HG03558 (cell line): ENCODE data around the gene WDR45.

Experiments used
- ATAC-seq: cut with Tn5 transposase; IDR thresholded peaks from one replicate; pipeline ENCODE4 v1.9.1; 2021; ENCODE audit warnings: moderate number of reproducible peaks; ENCODE audit not compliant: unreplicated experiment; ENCODE audit errors: extremely low read depth

The WDR45 gene

GRCh38 chrX:49053223-49054072 is 26.2 kb downstream of the WDR45 start:
- no peak for ATAC-seq

GRCh38 chrX:49043987-49044281 is 35.8 kb downstream of the WDR45 start:
- ATAC-seq: no peak

- ATAC-seq: peak; percentile 75
These were observed 36.3 kb downstream of the WDR45 start, which contains the start of gene TFE3 for GRCh38 chrX:49043220-49043986. Gene TFE3, minus strand, starts transcription at chrX:49043357. Its CDS starts 131 bp downstream, at chrX:49043226.

- no peak for ATAC-seq
These were observed 37.0 kb downstream of the WDR45 start for GRCh38 chrX:49042581-49043219.

GRCh38 chrX:49041744-49042580 is 37.7 kb downstream of the WDR45 start:
- ATAC-seq: no peak

GRCh38 chrX:49040376-49040955 is 39.2 kb downstream of the WDR45 start:
- ATAC-seq: no peak

GRCh38 chrX:49039598-49040375 is 39.9 kb downstream of the WDR45 start:
- no peak for ATAC-seq

- no peak for ATAC-seq
These were observed 41.7 kb downstream of the WDR45 start for GRCh38 chrX:49037883-49038475.

GRCh38 chrX:49030283-49030682 is 49.4 kb downstream of the WDR45 start:
- no peak for ATAC-seq

- no peak for ATAC-seq
These were observed 49.8 kb downstream of the WDR45 start for GRCh38 chrX:49029876-49030275.
